IMR-90 (cell line): ENCODE measurements around the gene RTCB. TPM values are rescaled to one million over a fixed set of nuclear protein-coding genes. Genes with fewer than 3 reads are reported as not detected.
"Not testable (repeated sequence)": the region's sequence is repeated elsewhere in the genome, so short reads cannot be mapped to it uniquely, and the experiment has no call there.

Source experiments
- ATAC-seq: fragments of 200-7000 bp; cut with Tn5 transposase; 2 replicates; pipeline ENCODE4 v1.9.1; 2020; ENCODE audit warnings: low read depth, mild to moderate bottlenecking, moderate library complexity
- BruUV-seq: library from RNA; stranded (reverse); fragments of 400-500 nt; replicated peaks from 2 replicates; lab custom pipeline; 2021; lab: Mats Ljungman, UMichigan
- CTCF ChIA-PET: fragments of 300-600 bp; formaldehyde crosslinking; extraction: SDS; loops from one replicate; lab custom pipeline; 2021; ENCODE audit warnings: antibody characterized with exemption; lab: Yijun Ruan, JAX
- POLR2A ChIA-PET: fragments of 300-600 bp; sonication (Branson Sonifier 250); formaldehyde crosslinking; loops from one replicate; lab custom pipeline; 2022; ENCODE audit warnings: antibody characterized with exemption; ENCODE audit not compliant: unreplicated experiment; lab: Charles Lee
- DNase-seq: peaks from one replicate; pipeline ENCODE4 v3.0.0; 2013
- H2AFZ ChIP-seq: replicated peaks from 2 replicates; pipeline ENCODE3; 2013; ENCODE audit warnings: low read length, mild to moderate bottlenecking; ENCODE audit not compliant: poor library complexity
- H2AK5ac ChIP-seq: 2 replicates; pipeline ENCODE4 v1.6.1; 2013; ENCODE audit warnings: low read depth, low read length, inconsistent platforms
- H2AK9ac ChIP-seq: replicated peaks from 2 replicates; pipeline ENCODE3; 2013; ENCODE audit warnings: mild to moderate bottlenecking, low read depth, low read length, moderate library complexity; ENCODE audit not compliant: poor library complexity
- H2BK120ac ChIP-seq: 2 replicates; pipeline ENCODE4 v1.6.1; 2013; ENCODE audit warnings: low read depth, low read length, inconsistent platforms
- H2BK15ac ChIP-seq: 3 replicates; pipeline ENCODE4 v1.6.1; 2013; ENCODE audit warnings: low read depth, low read length, inconsistent platforms
- H2BK20ac ChIP-seq: 2 replicates; pipeline ENCODE4 v1.6.1; 2013; ENCODE audit warnings: low read depth, mild to moderate bottlenecking, inconsistent platforms, low read length, moderate library complexity
- H2BK5ac ChIP-seq: 2 replicates; pipeline ENCODE4 v1.6.1; 2013; ENCODE audit warnings: mild to moderate bottlenecking, low read depth, low read length, inconsistent platforms; ENCODE audit not compliant: poor library complexity, severe bottlenecking
- H3K14ac ChIP-seq: replicated peaks from 2 replicates; pipeline ENCODE4 v1.6.1; 2013; ENCODE audit warnings: low read depth, low read length, inconsistent platforms
- H3K18ac ChIP-seq: 2 replicates; pipeline ENCODE4 v1.6.1; 2013; ENCODE audit warnings: low read depth, low read length, control low read depth
- H3K23ac ChIP-seq: 2 replicates; pipeline ENCODE4 v1.6.1; 2013; ENCODE audit warnings: low read depth, low read length, inconsistent platforms
- H3K27ac ChIP-seq: 2 replicates; pipeline ENCODE4 v1.5.1; 2013; ENCODE audit warnings: mild to moderate bottlenecking, control low read depth, low read length; ENCODE audit not compliant: insufficient read depth
- H3K27me3 ChIP-seq: 2 replicates; pipeline ENCODE4 v1.6.1; 2013; ENCODE audit warnings: low read length; ENCODE audit not compliant: control insufficient read depth, insufficient read depth
- H3K36me3 ChIP-seq: 2 replicates; pipeline ENCODE4 v1.6.1; 2013; ENCODE audit warnings: low read length, mixed read lengths; ENCODE audit not compliant: control insufficient read depth, insufficient read depth
- H3K4ac ChIP-seq: 2 replicates; pipeline ENCODE4 v1.6.1; 2013; ENCODE audit warnings: low read depth, low read length, inconsistent platforms
- H3K4me1 ChIP-seq: 2 replicates; pipeline ENCODE4 v1.6.1; 2013; ENCODE audit warnings: low read length, mixed read lengths; ENCODE audit not compliant: control insufficient read depth, insufficient read depth
- H3K4me2 ChIP-seq: 2 replicates; pipeline ENCODE4 v1.6.1; 2013; ENCODE audit warnings: low read depth, mild to moderate bottlenecking, control low read depth, low read length, moderate library complexity
- H3K4me3 ChIP-seq: 2 replicates; pipeline ENCODE4 v1.5.1; 2013; ENCODE audit warnings: low read depth, mild to moderate bottlenecking, control low read depth, low read length, moderate library complexity; ENCODE audit not compliant: insufficient read depth
- H3K56ac ChIP-seq: 2 replicates; pipeline ENCODE4 v1.6.1; 2013; ENCODE audit warnings: low read length, inconsistent platforms; ENCODE audit not compliant: insufficient read depth; ENCODE audit errors: extremely low read depth
- H3K79me1 ChIP-seq, 2 experiments: 2 replicates each; pipeline ENCODE4 v1.6.1; 2013; ENCODE audit warnings: low read length in 2 of 2, inconsistent platforms in 1 of 2, low read depth in 1 of 2
- H3K9ac ChIP-seq: 2 replicates; pipeline ENCODE4 v1.6.1; 2013; ENCODE audit warnings: low read depth, low read length, control low read depth
- H3K9me1 ChIP-seq: 2 replicates; pipeline ENCODE4 v1.6.1; 2013; ENCODE audit warnings: low read length, inconsistent platforms; ENCODE audit not compliant: insufficient read depth
- H3K9me3 ChIP-seq: 2 replicates; pipeline ENCODE4 v1.6.1; 2013; ENCODE audit warnings: low read length; ENCODE audit not compliant: control insufficient read depth, insufficient read depth
- H4K20me1 ChIP-seq: 2 replicates; pipeline ENCODE4 v1.6.1; 2013; ENCODE audit warnings: low read length, inconsistent platforms; ENCODE audit not compliant: insufficient read depth
- H4K5ac ChIP-seq: 2 replicates; pipeline ENCODE4 v1.6.1; 2013; ENCODE audit warnings: mild to moderate bottlenecking, low read depth, low read length, control low read depth
- H4K8ac ChIP-seq, 2 experiments: 2 replicates each; pipeline ENCODE4 v1.6.1; 2013; ENCODE audit warnings: low read depth in 2 of 2, low read length in 2 of 2, control low read depth in 1 of 2, inconsistent platforms in 1 of 2
- H4K91ac ChIP-seq: 2 replicates; pipeline ENCODE4 v1.6.1; 2013; ENCODE audit warnings: low read depth, low read length, inconsistent platforms; ENCODE audit not compliant: insufficient read depth
- WGBS, 2 experiments: methylation state at CpG; one replicate each; pipeline versions ENCODE4 v1.1.5 to v1.1.7; 2013; ENCODE audit warnings: missing lambda C conversion rate in 2 of 2; ENCODE audit not compliant: insufficient read length in 1 of 2; ENCODE audit errors: extremely low coverage in 2 of 2; 5-methylcytosine and 5-hydroxymethylcytosine counted together
- dilution Hi-C: fragments of 300-500 bp; cut with HindIII; formaldehyde crosslinking; loops from one replicate; pipeline ENCODE4 v1.14.3; 2018; ENCODE audit warnings: low sequenced_read_pairs; ENCODE audit not compliant: unreplicated experiment
- in situ Hi-C: fragments of 300-500 bp; cut with MboI; formaldehyde crosslinking; loops from 3 replicates; pipeline ENCODE4 v1.14.3; 2019; ENCODE audit warnings: low sequenced_read_pairs, inconsistent platforms, mixed read lengths
- intact Hi-C: fragments of 100-400 bp; cut with micrococcal nuclease; formaldehyde crosslinking; loops from 2 replicates; pipeline ENCODE4 v1.10.0; 2022
- polyA plus RNA-seq, 3 experiments: library from polyadenylated mRNA; depleted of rRNA; stranded (reverse); fragments of >200 nt; gene quantifications; 2 replicates each; pipeline ENCODE4 v1.2.3, GENCODE V29; 2012; ENCODE audit warnings: low replicate concordance in 1 of 3
- total RNA-seq: library from RNA; depleted of rRNA; stranded (reverse); fragments of >200 nt; gene quantifications from 2 replicates; pipeline ENCODE4 v1.2.3, GENCODE V29; 2012

The RTCB gene
- total and polyA plus RNA-seq, 2 of the 4 experiments (the other 2 are of a cell fraction), result 115 to 213 TPM

DNA sequence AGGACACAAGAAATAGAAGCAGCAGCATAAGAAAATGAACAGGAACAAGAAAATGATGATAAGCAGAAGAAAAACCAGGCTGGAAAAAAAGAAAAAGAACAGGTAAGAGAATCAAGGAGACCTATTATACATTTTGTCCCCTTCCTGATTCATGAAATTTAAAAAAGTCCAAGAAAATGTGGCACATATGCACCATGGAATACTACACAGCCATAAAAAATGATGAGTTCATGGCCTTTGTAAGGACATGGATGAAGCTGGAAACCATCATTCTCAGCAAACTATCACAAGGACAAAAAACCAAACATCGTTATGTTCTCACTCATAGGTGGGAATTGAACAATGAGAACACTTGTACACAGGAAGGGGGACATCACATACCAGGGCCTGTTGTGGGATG, 60.2 kb downstream of the RTCB start:
- H2BK15ac ChIP-seq, H4K5ac ChIP-seq, H3K27ac ChIP-seq, ATAC-seq, H3K36me3 ChIP-seq, H3K18ac ChIP-seq, H2AFZ ChIP-seq, POLR2A ChIA-PET, intact Hi-C loops, H3K27me3 ChIP-seq, H2BK120ac ChIP-seq, H4K8ac ChIP-seq, H3K14ac ChIP-seq, H4K91ac ChIP-seq, H2AK9ac ChIP-seq, H2BK5ac ChIP-seq, H2AK5ac ChIP-seq, DNase-seq, H3K4me1 ChIP-seq, H3K23ac ChIP-seq, H3K9me3 ChIP-seq, H2BK20ac ChIP-seq, BruUV-seq, H3K9ac ChIP-seq, in situ Hi-C loops, H3K79me1 ChIP-seq, CTCF ChIA-PET, dilution Hi-C loops, H3K56ac ChIP-seq, H3K4me3 ChIP-seq, H4K20me1 ChIP-seq, H3K4ac ChIP-seq, H3K9me1 ChIP-seq, H3K4me2 ChIP-seq: not testable (repeated sequence)
- no CpG with 5 or more reads among the region's 1 CpG for WGBS, 2 experiments
